ACC112 (cell line): ENCODE results near the gene MMP28.

Source experiments
- H2AFZ ChIP-seq: fragments of 200-600 bp; sonication (generic); one replicate; pipeline ENCODE4 v1.6.0; 2017; ENCODE audit warnings: antibody characterized with exemption, low read length; ENCODE audit not compliant: unreplicated experiment
- H3K27ac ChIP-seq: fragments of 200-600 bp; sonication (generic); 2 replicates; pipeline ENCODE4 v1.5.1; 2014; ENCODE audit warnings: low read depth, mild to moderate bottlenecking, antibody characterized with exemption, low read length, moderate library complexity
- H3K27me3 ChIP-seq: fragments of 200-600 bp; sonication (generic); 2 replicates; pipeline ENCODE4 v1.6.1; 2014; ENCODE audit warnings: mild to moderate bottlenecking, antibody characterized with exemption, low read length, moderate library complexity, mixed read lengths; ENCODE audit not compliant: insufficient read depth
- H3K36me3 ChIP-seq: fragments of 200-600 bp; sonication (generic); 2 replicates; pipeline ENCODE4 v1.6.1; 2016; ENCODE audit warnings: mild to moderate bottlenecking, antibody characterized with exemption, low read length, moderate library complexity, mixed read lengths; ENCODE audit not compliant: insufficient read depth
- H3K4me1 ChIP-seq: fragments of 200-600 bp; sonication (generic); one replicate; pipeline ENCODE4 v1.6.1; 2016; ENCODE audit warnings: low read length, mixed read lengths; ENCODE audit not compliant: insufficient read depth, unreplicated experiment, control insufficient read depth
- H3K4me3 ChIP-seq: fragments of 200-600 bp; sonication (generic); 2 replicates; pipeline ENCODE4 v1.5.1; 2014; ENCODE audit warnings: mild to moderate bottlenecking, low read depth, low read length
- H3K79me2 ChIP-seq: fragments of 200-600 bp; sonication (generic); one replicate; pipeline ENCODE4 v1.6.0; 2016; ENCODE audit warnings: low read length; ENCODE audit not compliant: control insufficient read depth, unreplicated experiment, insufficient read depth

Gene MMP28

GRCh38 chr17:35726127-35726952, 69.1 kb downstream of the MMP28 start:
- Histone ChIP-seq H3K4me1 (peaks cover 29% of the 10 kb centered on the region), H2AFZ (no peak overlapping the region), H3K27ac (peak overlapping the region; percentile 40), H3K36me3 (peaks cover 16% of the 10 kb centered on the region), H3K79me2 (no peaks in the 10 kb centered on the region), H3K4me3 (no peak overlapping the region), H3K27me3 (no peaks in the 10 kb centered on the region)

GRCh38 chr17:35725802-35726126, 69.7 kb downstream of the MMP28 start:
- peaks cover 16% of the 10 kb centered on the region for H3K36me3 ChIP-seq
- no peaks in the 10 kb centered on the region for H3K27me3 ChIP-seq
- H3K4me3 ChIP-seq: no peak overlapping the region
- peaks cover 24% of the 10 kb centered on the region for H3K4me1 ChIP-seq
- H2AFZ ChIP-seq: no peak overlapping the region
- H3K79me2 ChIP-seq: no peaks in the 10 kb centered on the region
- H3K27ac ChIP-seq: peak overlapping the region; percentile 39

GRCh38 chr17:35725058-35725457, 70.4 kb downstream of the MMP28 start:
- Histone ChIP-seq H3K79me2 (no peaks in the 10 kb centered on the region), H3K4me3 (no peak overlapping the region), H2AFZ (no peak overlapping the region), H3K27me3 (no peaks in the 10 kb centered on the region), H3K4me1 (peaks cover 21% of the 10 kb centered on the region), H3K27ac (no peak overlapping the region), H3K36me3 (peaks cover 17% of the 10 kb centered on the region)

- H3K36me3 ChIP-seq: peaks cover 20% of the 10 kb centered on the region
- no peaks in the 10 kb centered on the region for H3K27me3 ChIP-seq
- H3K27ac ChIP-seq: no peak overlapping the region
- peaks cover 21% of the 10 kb centered on the region for H3K4me1 ChIP-seq
- H2AFZ ChIP-seq: no peak overlapping the region
- no peaks in the 10 kb centered on the region for H3K79me2 ChIP-seq
- no peak overlapping the region for H3K4me3 ChIP-seq
Observed at GRCh38 chr17:35723735-35724134, 71.7 kb downstream of the MMP28 start.

GRCh38 chr17:35717475-35717874, 78.0 kb downstream of the MMP28 start:
- Histone ChIP-seq H3K79me2 (peaks cover 3% of the 10 kb centered on the region), H3K27ac (peak overlapping the region; percentile 21), H2AFZ (no peak overlapping the region), H3K27me3 (no peaks in the 10 kb centered on the region), H3K36me3 (peaks cover 33% of the 10 kb centered on the region), H3K4me1 (peaks cover 20% of the 10 kb centered on the region), H3K4me3 (no peak overlapping the region)

GRCh38 chr17:35716897-35717465, 78.5 kb downstream of the MMP28 start:
- no peak overlapping the region for H2AFZ ChIP-seq
- H3K36me3 ChIP-seq: peaks cover 33% of the 10 kb centered on the region
- no peak overlapping the region for H3K4me3 ChIP-seq
- peaks cover 3% of the 10 kb centered on the region for H3K79me2 ChIP-seq
- H3K27me3 ChIP-seq: no peaks in the 10 kb centered on the region
- peak overlapping the region; percentile 21 for H3K27ac ChIP-seq
- H3K4me1 ChIP-seq: peaks cover 20% of the 10 kb centered on the region

GRCh38 chr17:35716173-35716572, 79.3 kb downstream of the MMP28 start:
- Histone ChIP-seq H2AFZ (no peak overlapping the region), H3K79me2 (peaks cover 3% of the 10 kb centered on the region), H3K4me3 (no peak overlapping the region), H3K4me1 (peaks cover 20% of the 10 kb centered on the region), H3K36me3 (peaks cover 33% of the 10 kb centered on the region), H3K27me3 (no peaks in the 10 kb centered on the region), H3K27ac (no peak overlapping the region)
